ENCODE results near the gene USP5.

The USP5 gene

DNA sequence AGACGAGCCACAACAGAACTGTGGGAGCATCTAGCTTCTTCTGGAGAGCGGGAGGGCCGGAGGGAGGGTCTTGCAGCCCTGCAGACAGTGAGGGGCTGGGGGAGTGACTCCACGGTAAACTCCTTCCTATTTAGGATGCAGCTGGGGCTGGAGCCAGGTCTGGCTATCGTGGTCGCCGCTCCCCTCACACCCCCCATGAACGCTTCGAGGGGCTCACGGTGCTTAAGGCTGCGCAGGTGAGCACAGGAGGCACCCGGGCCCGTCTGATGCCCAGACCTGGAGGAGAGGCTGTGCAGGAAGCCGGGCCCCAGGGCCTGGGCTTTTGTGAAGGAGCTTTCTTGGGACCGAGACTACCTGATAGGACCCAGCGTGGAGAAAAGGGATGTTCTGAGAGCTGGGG, 15.1 kb upstream of the USP5 start:
- Histone ChIP-seq H3K9me3 (ENCODE audit: severe bottlenecking) (no peaks in the 10 kb centered on the region), H3K36me3 (peaks cover 81% of the 10 kb centered on the region), H3K27me3 (ENCODE audit: insufficient read depth, low read depth, severe bottlenecking) (no peaks in the 10 kb centered on the region), H3K4me3 (ENCODE audit: low read depth, low read length) (no peak overlapping the region), H3K27ac (peak overlapping the region; percentile 98)
- TF ChIP-seq, protein P1, sequence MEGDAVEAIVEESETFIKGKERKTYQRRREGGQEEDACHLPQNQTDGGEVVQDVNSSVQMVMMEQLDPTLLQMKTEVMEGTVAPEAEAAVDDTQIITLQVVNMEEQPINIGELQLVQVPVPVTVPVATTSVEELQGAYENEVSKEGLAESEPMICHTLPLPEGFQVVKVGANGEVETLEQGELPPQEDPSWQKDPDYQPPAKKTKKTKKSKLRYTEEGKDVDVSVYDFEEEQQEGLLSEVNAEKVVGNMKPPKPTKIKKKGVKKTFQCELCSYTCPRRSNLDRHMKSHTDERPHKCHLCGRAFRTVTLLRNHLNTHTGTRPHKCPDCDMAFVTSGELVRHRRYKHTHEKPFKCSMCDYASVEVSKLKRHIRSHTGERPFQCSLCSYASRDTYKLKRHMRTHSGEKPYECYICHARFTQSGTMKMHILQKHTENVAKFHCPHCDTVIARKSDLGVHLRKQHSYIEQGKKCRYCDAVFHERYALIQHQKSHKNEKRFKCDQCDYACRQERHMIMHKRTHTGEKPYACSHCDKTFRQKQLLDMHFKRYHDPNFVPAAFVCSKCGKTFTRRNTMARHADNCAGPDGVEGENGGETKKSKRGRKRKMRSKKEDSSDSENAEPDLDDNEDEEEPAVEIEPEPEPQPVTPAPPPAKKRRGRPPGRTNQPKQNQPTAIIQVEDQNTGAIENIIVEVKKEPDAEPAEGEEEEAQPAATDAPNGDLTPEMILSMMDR (IDR thresholded peaks at IDR 0.05; ENCODE audit: low read depth, low read length): no peak
- DNase-seq: no peak

DNA sequence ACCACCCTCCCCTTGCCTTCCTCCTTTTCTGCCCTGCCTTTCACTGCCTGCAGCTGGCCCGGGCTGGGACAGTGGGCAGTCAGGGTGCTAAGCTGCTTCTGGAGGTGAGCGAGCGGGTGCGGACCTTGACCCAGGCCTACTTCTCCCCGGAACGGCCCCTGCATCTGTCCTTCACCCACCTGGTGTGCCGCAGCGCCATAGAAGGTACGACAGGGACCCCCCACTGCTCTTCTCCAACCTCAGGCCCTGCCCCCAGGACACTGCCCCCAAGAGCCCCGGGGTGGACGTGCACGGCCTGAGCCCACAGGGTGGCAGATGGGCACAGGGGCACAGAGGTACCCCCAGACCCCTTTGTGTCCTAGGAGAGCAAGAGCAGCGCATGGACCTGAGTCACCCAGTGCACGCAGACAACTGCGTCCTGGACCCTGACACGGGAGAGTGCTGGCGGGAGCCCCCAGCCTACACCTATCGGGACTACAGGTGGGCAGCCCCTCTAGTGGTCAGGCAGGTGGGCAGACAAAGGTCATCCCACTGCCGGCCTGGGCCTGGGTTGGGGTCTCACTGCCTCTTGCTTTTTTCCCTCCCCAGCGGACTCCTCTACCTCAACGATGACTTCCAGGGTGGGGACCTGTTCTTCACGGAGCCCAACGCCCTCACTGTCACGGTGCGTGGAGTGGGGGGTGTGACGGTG, 14.4 kb upstream of the USP5 start:
- no peaks in the 10 kb centered on the region for H3K27me3 ChIP-seq (ENCODE audit: insufficient read depth, low read depth, severe bottlenecking)
- DNase-seq: no peak

DNA sequence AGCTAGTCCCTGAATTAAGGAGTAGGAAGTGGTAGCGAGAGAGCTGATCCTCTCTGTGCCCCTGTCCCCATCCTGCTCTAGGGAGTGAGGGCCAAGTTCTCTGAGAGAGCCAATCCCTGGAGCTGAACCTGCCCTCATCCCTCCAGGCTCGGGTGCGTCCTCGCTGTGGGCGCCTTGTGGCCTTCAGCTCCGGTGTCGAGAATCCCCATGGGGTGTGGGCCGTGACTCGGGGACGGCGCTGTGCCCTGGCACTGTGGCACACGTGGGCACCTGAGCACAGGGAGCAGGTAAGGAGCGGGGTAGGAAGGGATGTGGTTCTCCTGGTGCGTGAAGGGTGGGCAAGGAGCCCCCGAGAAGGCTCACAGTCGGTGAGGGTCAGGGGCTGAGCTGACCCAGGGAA, 13.1 kb upstream of the USP5 start:
- H3K27me3 ChIP-seq (ENCODE audit: insufficient read depth, low read depth, severe bottlenecking): no peaks in the 10 kb centered on the region
- peaks cover 83% of the 10 kb centered on the region for H3K36me3 ChIP-seq
- H3K4me3 ChIP-seq (ENCODE audit: low read depth, low read length): no peak overlapping the region
- H3K27ac ChIP-seq: peak overlapping the region; percentile 98
- TF ChIP-seq, protein P1 (IDR thresholded peaks at IDR 0.05; ENCODE audit: low read depth, low read length): no peak
- DNase-seq: no peak
- no peaks in the 10 kb centered on the region for H3K9me3 ChIP-seq (ENCODE audit: severe bottlenecking)

More for the DNA sequence above, 14.4 kb upstream of the USP5 start:
- TF ChIP-seq, protein P1 (IDR thresholded peaks at IDR 0.05; ENCODE audit: low read depth, low read length): no peak
- Histone ChIP-seq H3K4me3 (ENCODE audit: low read depth, low read length) (no peak overlapping the region), H3K36me3 (peaks cover 81% of the 10 kb centered on the region), H3K27ac (peak overlapping the region; percentile 98), H3K9me3 (ENCODE audit: severe bottlenecking) (no peaks in the 10 kb centered on the region)

DNA sequence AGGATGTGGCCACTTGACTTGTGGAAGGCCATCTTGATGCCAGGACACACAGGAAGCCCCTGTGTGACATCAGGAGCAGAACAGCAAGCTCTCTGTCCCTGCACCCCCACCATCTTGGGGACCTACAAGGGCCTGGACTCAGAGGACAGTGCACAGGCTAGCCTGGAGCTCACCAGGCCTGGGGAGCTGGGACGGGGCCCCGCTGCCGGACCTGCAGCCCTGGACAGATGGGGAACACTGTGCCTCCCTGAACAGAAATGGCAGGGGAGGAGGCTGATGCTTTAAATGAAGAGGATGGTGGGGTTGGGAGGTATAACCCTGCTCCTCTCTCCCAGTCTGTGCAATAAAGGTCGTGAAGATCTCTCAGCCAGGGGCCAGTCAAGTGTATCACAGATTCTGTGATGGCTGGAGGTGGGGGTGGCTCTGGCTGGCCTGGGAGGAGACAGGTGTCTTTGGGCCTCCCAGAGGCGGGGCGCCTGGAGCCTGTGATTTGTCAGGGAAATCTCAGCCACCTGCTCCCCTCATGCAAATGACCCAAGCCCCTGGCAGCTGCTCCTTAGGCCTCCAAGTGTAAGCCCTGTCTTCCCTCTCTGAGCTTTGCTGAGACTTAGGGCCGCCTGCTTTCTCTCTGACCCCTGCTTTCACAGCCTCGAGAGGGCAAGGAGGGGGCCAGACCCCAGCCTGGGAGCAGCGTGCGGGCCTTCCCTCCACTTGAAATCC, 12.3 kb upstream of the USP5 start:
- H3K27me3 ChIP-seq (ENCODE audit: insufficient read depth, low read depth, severe bottlenecking): no peaks in the 10 kb centered on the region
- no peaks in the 10 kb centered on the region for H3K9me3 ChIP-seq (ENCODE audit: severe bottlenecking)
- H3K36me3 ChIP-seq: peaks cover 83% of the 10 kb centered on the region
- peak overlapping the region; percentile 98 for H3K27ac ChIP-seq
- DNase-seq: peak; percentile 98
- TF ChIP-seq, protein P1 (IDR thresholded peaks at IDR 0.05; ENCODE audit: low read depth, low read length): no peak
- peak overlapping the region; percentile 16 for H3K4me3 ChIP-seq (ENCODE audit: low read depth, low read length)

DNA sequence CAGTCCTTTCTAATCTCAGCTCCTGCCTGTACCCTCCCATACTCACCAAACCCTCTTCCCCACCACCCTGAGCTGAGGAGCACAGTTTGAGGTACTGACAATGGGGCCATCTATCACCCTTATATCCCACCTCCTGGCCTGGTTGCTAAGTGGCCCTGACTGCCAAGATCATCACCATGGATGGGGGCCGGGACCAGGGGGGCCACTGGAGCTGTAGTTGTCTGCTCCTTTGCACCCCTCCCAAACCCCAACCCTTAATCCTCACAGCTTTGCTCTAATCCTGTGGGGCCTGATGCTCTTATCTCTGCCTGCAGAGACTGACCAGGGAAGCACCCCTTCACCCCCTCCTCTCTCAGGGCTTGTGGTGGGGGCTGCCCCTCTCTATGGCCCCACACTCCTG, 11.6 kb upstream of the USP5 start:
- peak; percentile 99 for DNase-seq
- Histone ChIP-seq H3K4me3 (ENCODE audit: low read depth, low read length) (no peak overlapping the region), H3K9me3 (ENCODE audit: severe bottlenecking) (no peaks in the 10 kb centered on the region), H3K36me3 (peaks cover 83% of the 10 kb centered on the region), H3K27ac (peak overlapping the region; percentile 98), H3K27me3 (ENCODE audit: insufficient read depth, low read depth, severe bottlenecking) (no peaks in the 10 kb centered on the region)
- TF ChIP-seq, protein P1 (IDR thresholded peaks at IDR 0.05; ENCODE audit: low read depth, low read length): no peak
